Heart left ventricle (tissue), 16 donors: ENCODE measurements around the gene TESPA1. TPM values are rescaled to one million over a fixed set of nuclear protein-coding genes. Genes with fewer than 3 reads are reported as not detected.
A peak's percentile ranks its signal among the peaks of the same experiment; 100 is the strongest.

Experiments used
- ATAC-seq, 4 donors: fragments of 200-7000 bp; cut with Tn5 transposase; one replicate each; pipeline ENCODE4 v1.9.1; 2020 to 2022; ENCODE audit warnings: moderate library complexity in 4 of 4, mild to moderate bottlenecking in 3 of 4, moderate number of reproducible peaks in 1 of 4
- DNase-seq, 5 donors: peaks; one replicate each; pipeline ENCODE4 v3.0.0-alpha.2; 2020
- H3K27ac ChIP-seq, 12 donors: fragments of 200-600 bp; sonication (generic) in 4 of 12; one replicate each; pipeline versions ENCODE4 v1.5.0 to v1.8.0; 2016 to 2022; ENCODE audit warnings: mild to moderate bottlenecking in 2 of 12
- H3K27me3 ChIP-seq, 9 donors: fragments of 200-600 bp; sonication (generic) in 2 of 9; one replicate each; pipeline versions ENCODE4 v1.5.1 to v1.8.0; 2016 to 2022; ENCODE audit warnings: mild to moderate bottlenecking in 3 of 9
- H3K36me3 ChIP-seq, 9 donors: fragments of 200-600 bp; sonication (generic) in 2 of 9; one replicate each; pipeline versions ENCODE4 v1.5.0 to v1.8.0; 2018 to 2022; ENCODE audit warnings: mild to moderate bottlenecking in 2 of 9
- H3K4me1 ChIP-seq, 12 donors: fragments of 200-600 bp; sonication (generic) in 4 of 12; one replicate each; pipeline versions ENCODE4 v1.5.0 to v1.8.0; 2016 to 2022; ENCODE audit warnings: mild to moderate bottlenecking in 3 of 12
- H3K4me3 ChIP-seq, 12 donors: fragments of 200-600 bp; sonication (generic) in 4 of 12; one replicate each; pipeline versions ENCODE4 v1.5.0 to v1.8.0; 2017 to 2022; ENCODE audit warnings: mild to moderate bottlenecking in 9 of 12, moderate library complexity in 4 of 12
- H3K9me3 ChIP-seq, 12 donors: fragments of 200-600 bp; sonication (generic) in 4 of 12; one replicate each; pipeline versions ENCODE4 v1.5.0 to v1.8.0; 2016 to 2022; ENCODE audit warnings: mild to moderate bottlenecking in 1 of 12
- POLR2A ChIP-seq, 2 donors: fragments of 450-650 bp; IDR thresholded peaks; one replicate each; pipeline ENCODE4 v1.6.1; 2017; ENCODE audit warnings: antibody characterized with exemption in 2 of 2, mild to moderate bottlenecking in 2 of 2, moderate library complexity in 2 of 2
- WGBS, 4 donors: extraction: QIAGEN DNeasy Blood & Tissue Kit in 2 of 4; methylation state at CpG; one replicate each; pipeline versions ENCODE4 v1.1.5 to v1.1.7; 2013 to 2018; 5-methylcytosine and 5-hydroxymethylcytosine counted together
- intact Hi-C, 10 donors: fragments of 100-400 bp; cut with DNase I; formaldehyde crosslinking; loops; one replicate each; pipeline versions ENCODE4 v1.11.1 to v1.14.2; 2022
- polyA plus RNA-seq, 2 donors: library from polyadenylated mRNA; stranded (reverse); fragments of 200-250 nt; gene quantifications; one replicate each; pipeline ENCODE4 v1.2.3, GENCODE V29; 2013
- total RNA-seq, 9 donors: library from RNA; depleted of rRNA in 2 of 9; stranded (reverse); fragments of >200 nt in 2 of 9; fragmentation: NEBNext Ultra II Directional in 3 of 9; extraction: Animal tissue kit (Norgen Biotek cat#: 25700) in 3 of 9; gene quantifications; one replicate each; pipeline versions ENCODE4 v1.1.0 to v1.2.4, GENCODE V29; 2016 to 2023
- TF ChIP-seq, protein P1 (sequence below), 12 donors: fragments of 200-600 bp; sonication (generic) in 4 of 12; IDR thresholded peaks; one replicate each; pipeline versions ENCODE4 v1.5.0 to v1.8.0; 2018 to 2022; ENCODE audit warnings: antibody characterized with exemption in 12 of 12, mild to moderate bottlenecking in 5 of 12
- donor health status: ischemic (EF 13 %, LVEDD 7.1; RV severe dilation, severe dysfunction).
- donor health status: healthy with polysubstance abuse.
- donor health status: DM: no; HTN: yes; CAD: no.
- donor health status: DM: no; HTN: no; CAD: no.
- donor health status: ischemic (EF 25% LVEDD 6.9; RV normal size, moderate dysfunction).
- donor health status: ischemic (EF 25% LVEDD 5.7; RV mildly dilated, moderate dysfunction).
- donor health status: healthy.
- donor health status: DM: yes; HTN: yes; CAD: no.
- donor health status: ischemic (EF 35%, LVEDD 5.7; RV mildly dilated, moderate dysfunction).
- donor health status: nonischemic (EF 11% LVEDD 7.7; RV severe dilation, severe dysfunction).
- donor health status: DM: yes; HTN: yes; CAD: no.
- donor health status: PGD.
- donor health status: ischemic (EF 29% LVEDD 5.4; RV normal size, mild dysfunction).
- donor health status: nonischemic (EF 23%, LVEDD 6.1; RV moderate dilation, normal function).

The TESPA1 gene
- total and polyA plus RNA-seq, 11 donors, result 0.16 to 2.9 (median 0.49) TPM; not detected in 1

DNA sequence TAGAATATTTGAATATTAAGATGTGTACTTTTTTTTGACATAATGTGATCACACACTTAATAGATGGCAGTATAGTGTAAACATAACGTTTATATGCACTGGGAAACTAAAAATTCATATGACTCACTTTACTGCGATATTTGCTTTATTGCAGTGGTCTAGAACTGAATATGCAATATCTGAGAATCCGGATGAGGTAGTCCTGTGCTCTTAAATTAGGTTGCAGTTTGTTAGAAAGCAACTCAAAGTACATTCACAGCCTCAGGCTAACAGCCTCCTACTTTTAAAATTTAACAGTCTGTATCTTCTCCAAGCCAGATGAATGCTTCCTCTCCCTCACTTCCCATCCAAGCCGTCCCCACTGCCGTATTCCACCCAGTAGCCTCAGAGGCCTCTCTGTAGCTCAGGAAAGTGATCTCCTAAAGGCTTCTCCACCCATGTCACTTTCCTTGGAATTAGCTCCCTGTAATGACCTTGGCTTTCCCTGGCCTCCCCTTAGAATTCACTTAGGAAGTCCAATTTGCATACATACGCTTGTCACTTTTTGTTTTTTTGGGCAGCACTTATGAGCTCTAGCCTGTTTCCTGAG, 43.7 kb downstream of the TESPA1 start:
- Histone ChIP-seq H3K4me1 (peaks cover 0 to 7% (median 0%) of the 10 kb centered on the region in 12 donors), H3K27ac (no peak overlapping the region), H3K27me3 (no peaks in the 10 kb centered on the region), H3K9me3 (no peaks in the 10 kb centered on the region), H3K36me3 (no peaks in the 10 kb centered on the region), H3K4me3 (no peak overlapping the region)
- intact Hi-C loops, result no loop called here
- no peak for DNase-seq
- 52 to 69% (median 60%) methylated on average over 6 of the region's 6 CpGs for WGBS, 4 donors
- no peak for TF ChIP-seq POLR2A (IDR thresholded peaks at IDR 0.05)
- TF ChIP-seq, protein P1, sequence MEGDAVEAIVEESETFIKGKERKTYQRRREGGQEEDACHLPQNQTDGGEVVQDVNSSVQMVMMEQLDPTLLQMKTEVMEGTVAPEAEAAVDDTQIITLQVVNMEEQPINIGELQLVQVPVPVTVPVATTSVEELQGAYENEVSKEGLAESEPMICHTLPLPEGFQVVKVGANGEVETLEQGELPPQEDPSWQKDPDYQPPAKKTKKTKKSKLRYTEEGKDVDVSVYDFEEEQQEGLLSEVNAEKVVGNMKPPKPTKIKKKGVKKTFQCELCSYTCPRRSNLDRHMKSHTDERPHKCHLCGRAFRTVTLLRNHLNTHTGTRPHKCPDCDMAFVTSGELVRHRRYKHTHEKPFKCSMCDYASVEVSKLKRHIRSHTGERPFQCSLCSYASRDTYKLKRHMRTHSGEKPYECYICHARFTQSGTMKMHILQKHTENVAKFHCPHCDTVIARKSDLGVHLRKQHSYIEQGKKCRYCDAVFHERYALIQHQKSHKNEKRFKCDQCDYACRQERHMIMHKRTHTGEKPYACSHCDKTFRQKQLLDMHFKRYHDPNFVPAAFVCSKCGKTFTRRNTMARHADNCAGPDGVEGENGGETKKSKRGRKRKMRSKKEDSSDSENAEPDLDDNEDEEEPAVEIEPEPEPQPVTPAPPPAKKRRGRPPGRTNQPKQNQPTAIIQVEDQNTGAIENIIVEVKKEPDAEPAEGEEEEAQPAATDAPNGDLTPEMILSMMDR (IDR thresholded peaks at IDR 0.05), result no peak
- ATAC-seq, result peak in 1 of 4 donors; percentile 22

DNA sequence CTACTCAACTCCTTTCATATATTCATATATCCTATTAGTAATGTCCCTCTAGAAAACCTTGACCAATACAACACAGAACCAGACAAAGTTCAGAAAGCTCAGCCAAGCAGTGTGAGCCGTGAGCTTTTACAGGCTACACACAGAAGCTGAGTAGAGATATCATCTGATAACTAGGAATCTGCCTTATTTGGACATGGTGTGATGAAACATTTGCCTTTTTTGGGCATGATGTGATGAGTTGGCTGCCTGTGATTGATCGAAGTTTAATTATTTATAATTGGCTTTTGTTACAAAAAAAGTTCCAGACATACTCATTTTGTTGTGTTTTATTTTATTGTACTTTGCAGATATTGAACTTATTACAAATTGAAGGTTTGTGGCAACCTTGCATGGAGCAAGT, 46.6 kb downstream of the TESPA1 start:
- no peak overlapping the region for H3K27ac ChIP-seq
- intact Hi-C loops, result no loop called here
- H3K9me3 ChIP-seq, result no peaks in the 10 kb centered on the region
- WGBS, 4 donors, result 74 to 79% (median 77%) methylated on average over 2 of the region's 2 CpGs
- H3K4me3 ChIP-seq, result no peak overlapping the region
- H3K36me3 ChIP-seq, result no peaks in the 10 kb centered on the region
- ATAC-seq (no peak), DNase-seq (no peak)
- TF ChIP-seq, protein P1 (IDR thresholded peaks at IDR 0.05), result no peak
- no peak for TF ChIP-seq POLR2A (IDR thresholded peaks at IDR 0.05)
- H3K27me3 ChIP-seq, result no peaks in the 10 kb centered on the region
- H3K4me1 ChIP-seq, result peaks cover 0 to 33% (median 0%) of the 10 kb centered on the region in 12 donors

DNA sequence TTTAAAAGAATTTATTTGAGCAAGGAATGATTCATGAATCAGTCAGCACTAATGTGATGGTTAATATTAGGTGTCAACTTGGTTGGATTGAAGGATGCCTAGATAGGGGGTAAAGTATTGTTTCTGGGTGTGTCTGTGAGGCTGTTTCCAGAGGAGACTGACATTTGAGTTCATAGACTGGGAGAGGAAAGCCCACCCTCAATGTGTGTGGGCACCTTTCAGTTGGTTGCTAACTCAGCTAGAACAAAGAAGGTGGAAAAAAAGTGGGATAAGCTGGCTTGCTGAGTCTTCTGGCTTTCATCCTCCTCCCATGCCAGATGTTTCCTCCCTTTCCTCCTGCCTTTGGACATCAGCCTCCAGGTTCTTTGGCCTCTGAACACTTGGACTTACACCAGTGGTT, 47.2 kb downstream of the TESPA1 start:
- no peak overlapping the region for H3K27ac ChIP-seq
- no peak overlapping the region for H3K4me3 ChIP-seq
- peaks cover 0 to 38% (median 0%) of the 10 kb centered on the region in 12 donors for H3K4me1 ChIP-seq
- DNase-seq (no peak), ATAC-seq (no peak)
- intact Hi-C loops, result no loop called here
- TF ChIP-seq, protein P1 (IDR thresholded peaks at IDR 0.05), result no peak
- no peak for TF ChIP-seq POLR2A (IDR thresholded peaks at IDR 0.05)
- H3K9me3 ChIP-seq, result no peaks in the 10 kb centered on the region
- H3K36me3 ChIP-seq, result no peaks in the 10 kb centered on the region
- no peaks in the 10 kb centered on the region for H3K27me3 ChIP-seq

DNA sequence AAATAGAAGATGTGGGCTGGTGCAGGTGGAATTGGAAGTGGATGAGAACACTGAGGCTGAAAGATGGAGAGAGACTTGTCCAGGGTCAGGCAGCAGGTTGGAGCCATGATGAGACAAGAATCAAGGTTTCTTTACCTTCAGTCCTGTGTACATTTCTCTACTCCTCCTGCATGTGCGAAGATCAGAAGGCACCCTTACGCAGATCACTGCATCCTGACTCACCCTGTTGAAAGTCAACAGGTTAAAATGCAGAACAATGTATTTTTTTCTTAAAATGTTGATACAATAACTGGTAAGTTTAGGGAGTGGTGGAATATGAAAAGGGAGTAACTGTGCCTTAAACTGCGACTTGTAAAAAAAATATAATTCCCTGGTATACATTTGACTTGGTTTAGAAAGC, 47.8 kb downstream of the TESPA1 start:
- intact Hi-C loops, result no loop called here
- 49 to 66% (median 59%) methylated on average over 3 of the region's 3 CpGs for WGBS, 4 donors
- ATAC-seq, result no peak

More for the DNA sequence above, 47.8 kb downstream of the TESPA1 start:
- H3K4me3 ChIP-seq, result no peak overlapping the region
- H3K36me3 ChIP-seq, result no peaks in the 10 kb centered on the region
- no peak for TF ChIP-seq POLR2A (IDR thresholded peaks at IDR 0.05)
- TF ChIP-seq, protein P1 (IDR thresholded peaks at IDR 0.05), result no peak
- H3K4me1 ChIP-seq, result peaks cover 0 to 38% (median 0%) of the 10 kb centered on the region in 12 donors
- no peak for DNase-seq
- H3K27me3 ChIP-seq, result no peaks in the 10 kb centered on the region
- no peak overlapping the region for H3K27ac ChIP-seq
- H3K9me3 ChIP-seq, result no peaks in the 10 kb centered on the region
